Stomach (tissue), 4 donors: ENCODE measurements around the gene TRAPPC2L.

Experiments used
- EP300 ChIP-seq: sonication (generic); formaldehyde crosslinking; IDR thresholded peaks from one replicate; pipeline ENCODE4 v1.6.1; 2017; ENCODE audit warnings: antibody characterized with exemption
- POLR2A ChIP-seq, 4 donors: fragments of 450-650 bp; IDR thresholded peaks; one replicate each; pipeline ENCODE4 v1.6.1; 2016; ENCODE audit warnings: antibody characterized with exemption in 4 of 4, control low read depth in 2 of 4, mild to moderate bottlenecking in 1 of 4, moderate library complexity in 1 of 4
- POLR2AphosphoS5 ChIP-seq, 3 donors: sonication (generic); formaldehyde crosslinking; IDR thresholded peaks; one replicate each; pipeline ENCODE4 v1.6.1; 2016; ENCODE audit warnings: antibody characterized with exemption in 3 of 3
- TF ChIP-seq, protein P1 (sequence below), 7 experiments: fragments of 450-650 bp in 4 of 7; fragments of 200-600 bp in 3 of 7; sonication (generic) in 3 of 7; IDR thresholded peaks; one replicate each; pipeline ENCODE4 v1.5.1; 2016 to 2019; ENCODE audit warnings: antibody characterized with exemption in 7 of 7, control low read depth in 2 of 7, mild to moderate bottlenecking in 1 of 7

DNA sequence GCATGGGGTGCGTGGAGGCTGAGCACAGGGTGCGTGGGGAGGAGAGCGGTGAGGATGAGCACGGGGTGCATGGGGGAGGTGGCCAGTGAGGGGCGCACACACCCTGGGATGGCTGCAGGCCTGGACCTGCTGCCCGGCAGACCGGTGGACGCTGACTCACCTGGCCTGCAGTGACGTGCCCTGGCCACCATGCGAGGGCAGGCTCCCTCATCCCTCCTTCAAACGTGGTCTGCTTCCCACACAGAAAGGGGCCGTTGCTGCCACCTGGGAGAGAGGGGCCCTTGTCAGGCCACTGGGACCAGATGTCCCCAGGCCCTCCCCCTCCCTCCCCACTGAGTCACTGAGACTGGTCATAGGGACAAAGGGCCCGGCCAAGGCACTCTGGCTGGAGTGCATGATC lies 25.1 kb upstream of the TRAPPC2L start:
- TF ChIP-seq, protein P1, sequence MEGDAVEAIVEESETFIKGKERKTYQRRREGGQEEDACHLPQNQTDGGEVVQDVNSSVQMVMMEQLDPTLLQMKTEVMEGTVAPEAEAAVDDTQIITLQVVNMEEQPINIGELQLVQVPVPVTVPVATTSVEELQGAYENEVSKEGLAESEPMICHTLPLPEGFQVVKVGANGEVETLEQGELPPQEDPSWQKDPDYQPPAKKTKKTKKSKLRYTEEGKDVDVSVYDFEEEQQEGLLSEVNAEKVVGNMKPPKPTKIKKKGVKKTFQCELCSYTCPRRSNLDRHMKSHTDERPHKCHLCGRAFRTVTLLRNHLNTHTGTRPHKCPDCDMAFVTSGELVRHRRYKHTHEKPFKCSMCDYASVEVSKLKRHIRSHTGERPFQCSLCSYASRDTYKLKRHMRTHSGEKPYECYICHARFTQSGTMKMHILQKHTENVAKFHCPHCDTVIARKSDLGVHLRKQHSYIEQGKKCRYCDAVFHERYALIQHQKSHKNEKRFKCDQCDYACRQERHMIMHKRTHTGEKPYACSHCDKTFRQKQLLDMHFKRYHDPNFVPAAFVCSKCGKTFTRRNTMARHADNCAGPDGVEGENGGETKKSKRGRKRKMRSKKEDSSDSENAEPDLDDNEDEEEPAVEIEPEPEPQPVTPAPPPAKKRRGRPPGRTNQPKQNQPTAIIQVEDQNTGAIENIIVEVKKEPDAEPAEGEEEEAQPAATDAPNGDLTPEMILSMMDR (IDR thresholded peaks at IDR 0.05): no peak
- TF ChIP-seq POLR2A (IDR thresholded peaks at IDR 0.05): no peak
- TF ChIP-seq POLR2AphosphoS5 (IDR thresholded peaks at IDR 0.05): no peak
- no peak for TF ChIP-seq EP300
